Thymus (tissue), 11 donors: ENCODE data around the gene SRPRB. TPM values are rescaled to one million over a fixed set of nuclear protein-coding genes. Genes with fewer than 3 reads are reported as not detected.

ENCODE experiments used
- DNase-seq, 9 donors: peaks; one replicate each; pipeline ENCODE4 v3.0.0-alpha.2; 2013; ENCODE audit warnings: low spot score in 9 of 9, low read depth in 6 of 9, missing footprints in 1 of 9
- H3K27ac ChIP-seq, 2 donors: one replicate each; pipeline ENCODE4 v1.5.1; 2013; ENCODE audit warnings: control low read depth in 1 of 2, low read depth in 1 of 2, low read length in 1 of 2, mild to moderate bottlenecking in 1 of 2, moderate library complexity in 1 of 2
- H3K27me3 ChIP-seq, 2 donors: one replicate each; pipeline ENCODE4 v1.5.1; 2013; ENCODE audit warnings: low read length in 1 of 2; ENCODE audit not compliant: control insufficient read depth in 2 of 2, insufficient read depth in 1 of 2
- H3K36me3 ChIP-seq, 2 donors: one replicate each; pipeline ENCODE4 v1.5.1; 2013; ENCODE audit warnings: low read length in 1 of 2, mild to moderate bottlenecking in 1 of 2, moderate library complexity in 1 of 2; ENCODE audit not compliant: control insufficient read depth in 2 of 2, insufficient read depth in 2 of 2
- H3K4me1 ChIP-seq, 2 donors: one replicate each; pipeline ENCODE4 v1.5.1; 2013; ENCODE audit warnings: low read length in 2 of 2; ENCODE audit not compliant: control insufficient read depth in 2 of 2, insufficient read depth in 2 of 2
- H3K4me3 ChIP-seq, 2 donors: one replicate each; pipeline ENCODE4 v1.5.1; 2013; ENCODE audit warnings: low read length in 2 of 2, control low read depth in 1 of 2, mild to moderate bottlenecking in 1 of 2
- H3K9me3 ChIP-seq, 2 donors: one replicate each; pipeline ENCODE4 v1.5.1; 2013; ENCODE audit warnings: low read length in 1 of 2, mild to moderate bottlenecking in 1 of 2; ENCODE audit not compliant: control insufficient read depth in 2 of 2, insufficient read depth in 1 of 2
- WGBS: extraction: QIAGEN DNeasy Blood & Tissue Kit; methylation state at CpG from one replicate; pipeline ENCODE4 v1.1.7; 2013; 5-methylcytosine and 5-hydroxymethylcytosine counted together
- polyA plus RNA-seq: library from polyadenylated mRNA; stranded (reverse); fragments of 200-250 nt; gene quantifications from one replicate; pipeline ENCODE4 v1.2.3, GENCODE V29; 2013
- total RNA-seq: library from RNA; stranded (reverse); fragments of 120-200 nt; gene quantifications from one replicate; pipeline ENCODE4 v1.2.4, GENCODE V29; 2013
- donor health status: healthy.

The SRPRB gene
- total and polyA plus RNA-seq, 2 donors: 17.7 to 28.0 TPM

GRCh38 chr3:133797396-133798105, 8.1 kb upstream of the SRPRB start:
- Histone ChIP-seq H3K36me3 (no peaks in the 10 kb centered on the region), H3K27me3 (peaks cover 0 to 12% of the 10 kb centered on the region in 2 donors), H3K4me3 (no peak overlapping the region), H3K9me3 (no peaks in the 10 kb centered on the region), H3K27ac (no peak overlapping the region), H3K4me1 (no peaks in the 10 kb centered on the region)
- DNase-seq: no peak
- 95% methylated on average over 3 of the region's 3 CpGs for WGBS

- peaks cover 0 to under 1% of the 10 kb centered on the region in 2 donors for H3K4me1 ChIP-seq
- no peak overlapping the region for H3K27ac ChIP-seq
- H3K36me3 ChIP-seq: no peaks in the 10 kb centered on the region
- no peak for DNase-seq
- H3K4me3 ChIP-seq: no peak overlapping the region
- 70% methylated on average over 7 of the region's 7 CpGs for WGBS
- peaks cover 0 to 12% of the 10 kb centered on the region in 2 donors for H3K27me3 ChIP-seq
- H3K9me3 ChIP-seq: no peaks in the 10 kb centered on the region
Measured at GRCh38 chr3:133799794-133800585, 5.6 kb upstream of the SRPRB start.

- no peaks in the 10 kb centered on the region for H3K9me3 ChIP-seq
- H3K27me3 ChIP-seq: peaks cover 0 to 12% of the 10 kb centered on the region in 2 donors
- H3K36me3 ChIP-seq: no peaks in the 10 kb centered on the region
- H3K4me1 ChIP-seq: peaks cover 3 to 5% of the 10 kb centered on the region in 2 donors
- H3K4me3 ChIP-seq: no peak overlapping the region
- DNase-seq: no peak
- WGBS: 97% methylated on average over 5 of the region's 5 CpGs
- no peak overlapping the region for H3K27ac ChIP-seq
Measured at GRCh38 chr3:133803469-133803868, 2.1 kb upstream of the SRPRB start.

- H3K27ac ChIP-seq: no peak overlapping the region
- H3K4me3 ChIP-seq: no peak overlapping the region
- DNase-seq: no peak
- H3K27me3 ChIP-seq: peaks cover 0 to 9% of the 10 kb centered on the region in 2 donors
- H3K9me3 ChIP-seq: no peaks in the 10 kb centered on the region
- 89% methylated on average over 4 of the region's 4 CpGs for WGBS
- peaks cover 0 to 3% of the 10 kb centered on the region in 2 donors for H3K36me3 ChIP-seq
- H3K4me1 ChIP-seq: peaks cover 3 to 5% of the 10 kb centered on the region in 2 donors
Measured at GRCh38 chr3:133804896-133805295, 719 bp upstream of the SRPRB start.

GRCh38 chr3:133805384-133805701, 272 bp upstream of the SRPRB start:
- peak overlapping the region; percentile 86 to 89 for H3K4me3 ChIP-seq
- peaks cover 3 to 5% of the 10 kb centered on the region in 2 donors for H3K4me1 ChIP-seq
- H3K27me3 ChIP-seq: peaks cover 0 to 5% of the 10 kb centered on the region in 2 donors
- H3K9me3 ChIP-seq: no peaks in the 10 kb centered on the region
- DNase-seq: no peak
- peaks cover 3 to 7% of the 10 kb centered on the region in 2 donors for H3K36me3 ChIP-seq
- WGBS: 24% methylated on average over 15 of the region's 15 CpGs
- no peak overlapping the region for H3K27ac ChIP-seq

- no peak overlapping the region for H3K4me3 ChIP-seq
- H3K27me3 ChIP-seq: no peaks in the 10 kb centered on the region
- H3K27ac ChIP-seq: no peak overlapping the region
- DNase-seq: no peak
- no peaks in the 10 kb centered on the region for H3K4me1 ChIP-seq
- WGBS: 100% methylated on average over 1 of the region's 1 CpG
- H3K36me3 ChIP-seq: peaks cover 13 to 46% of the 10 kb centered on the region in 2 donors
- H3K9me3 ChIP-seq: no peaks in the 10 kb centered on the region
Measured at GRCh38 chr3:133812872-133813271, 7.3 kb downstream of the SRPRB start.

- H3K27me3 ChIP-seq: no peaks in the 10 kb centered on the region
- DNase-seq: no peak
- no peaks in the 10 kb centered on the region for H3K9me3 ChIP-seq
- 94% methylated on average over 2 of the region's 2 CpGs for WGBS
- no peak overlapping the region for H3K27ac ChIP-seq
- peaks cover 16 to 52% of the 10 kb centered on the region in 2 donors for H3K36me3 ChIP-seq
- H3K4me3 ChIP-seq: no peak overlapping the region
- H3K4me1 ChIP-seq: no peaks in the 10 kb centered on the region
Measured at GRCh38 chr3:133815386-133815785, 9.8 kb downstream of the SRPRB start.

GRCh38 chr3:133820129-133820528, 14.5 kb downstream of the SRPRB start:
- H3K27me3 ChIP-seq: no peaks in the 10 kb centered on the region
- WGBS: 94% methylated on average over 4 of the region's 4 CpGs
- H3K9me3 ChIP-seq: no peaks in the 10 kb centered on the region
- no peak overlapping the region for H3K27ac ChIP-seq
- H3K4me3 ChIP-seq: no peak overlapping the region
- DNase-seq: no peak
- no peaks in the 10 kb centered on the region for H3K4me1 ChIP-seq
- H3K36me3 ChIP-seq: peaks cover 23 to 55% of the 10 kb centered on the region in 2 donors

GRCh38 chr3:133820889-133821675, 15.5 kb downstream of the SRPRB start:
- WGBS: 96% methylated on average over 3 of the region's 3 CpGs
- no peaks in the 10 kb centered on the region for H3K9me3 ChIP-seq
- H3K4me3 ChIP-seq: no peak overlapping the region
- no peak for DNase-seq
- H3K27ac ChIP-seq: no peak overlapping the region
- no peaks in the 10 kb centered on the region for H3K27me3 ChIP-seq
- peaks cover 23 to 50% of the 10 kb centered on the region in 2 donors for H3K36me3 ChIP-seq
- no peaks in the 10 kb centered on the region for H3K4me1 ChIP-seq
